HUDEP-2 (cell line): ENCODE data around the gene PXDC1.
"Not testable (repeated sequence)": the region's sequence is repeated elsewhere in the genome, so short reads cannot be mapped to it uniquely, and the experiment has no call there.

Source experiments
- DNase-seq, 76 experiments: peaks; one replicate each; lab custom pipeline; 2025; ENCODE audit not compliant: unreplicated experiment in 76 of 76; lab: John Stamatoyannopoulos, UW

Gene PXDC1

GRCh38 chr6:3687847-3688246 is 63.7 kb downstream of the PXDC1 start:
- DNase-seq, result no peak

GRCh38 chr6:3683331-3683730 is 68.2 kb downstream of the PXDC1 start:
- no peak for DNase-seq

GRCh38 chr6:3678946-3679345 is 72.6 kb downstream of the PXDC1 start:
- no peak for DNase-seq

- not testable (repeated sequence) for DNase-seq
Observed at GRCh38 chr6:3677751-3678150, 73.8 kb downstream of the PXDC1 start.

- not testable (repeated sequence) for DNase-seq
Observed at GRCh38 chr6:3677351-3677750, 74.2 kb downstream of the PXDC1 start.
